Activated CD4-positive, alpha-beta T cell treated with anti-CD3 and anti-CD28 coated beads for 24 hours (primary cell): ENCODE measurements around the gene CARMIL1.

Experiments
- DNase-seq, 2 donors: peaks; one replicate each; pipeline ENCODE4 v3.0.0-alpha.2; 2020; ENCODE audit warnings: low read depth in 2 of 2

Gene CARMIL1

DNA sequence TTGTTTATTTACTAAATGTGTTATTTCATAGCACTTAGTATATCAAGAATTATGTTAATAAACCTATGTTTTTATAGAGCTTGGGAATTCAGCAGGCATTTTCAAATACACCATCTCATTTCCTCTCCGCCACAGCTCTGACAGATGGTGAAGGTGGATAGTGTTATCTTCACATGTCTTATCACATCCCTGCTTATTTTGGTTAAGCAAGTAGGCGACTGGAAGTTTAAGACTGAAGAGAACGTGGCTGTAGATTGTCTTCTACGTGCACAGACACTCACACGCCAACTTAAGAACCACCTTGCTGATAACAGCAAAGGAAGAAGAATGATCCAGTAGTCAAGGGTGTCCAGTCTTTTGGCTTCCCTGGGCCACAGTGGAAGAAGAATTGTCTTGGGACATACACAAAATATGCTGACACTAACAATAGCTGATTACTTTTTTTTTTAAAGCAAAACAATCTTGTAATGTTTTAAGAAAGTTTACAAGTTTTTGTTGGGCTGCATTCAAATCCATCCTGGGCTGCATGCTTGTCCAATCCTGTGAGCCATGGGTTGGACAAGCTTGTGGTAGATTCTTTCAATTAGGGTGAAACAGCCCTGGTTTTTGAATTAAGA, 329.5 kb downstream of the CARMIL1 start:
- no peak for DNase-seq

DNA sequence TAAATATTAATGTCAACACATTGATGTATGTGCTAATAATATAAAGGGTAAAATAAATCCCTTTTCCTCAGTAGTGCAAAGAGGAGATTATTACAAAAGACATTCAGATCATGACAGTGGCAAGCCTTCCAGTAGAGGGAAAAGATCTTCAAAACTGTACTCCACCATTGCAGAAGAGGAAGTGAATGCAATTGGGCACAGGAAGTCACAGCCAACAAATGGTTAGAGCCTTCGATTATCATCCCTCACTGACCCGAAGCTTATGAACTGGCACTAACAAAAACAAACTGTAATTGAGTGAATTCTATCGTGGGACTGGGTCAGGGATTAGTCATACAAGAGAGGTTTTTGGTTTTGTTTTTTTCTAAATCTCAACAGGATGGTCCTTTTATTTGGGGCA, 333.5 kb downstream of the CARMIL1 start:
- no peak for DNase-seq

DNA sequence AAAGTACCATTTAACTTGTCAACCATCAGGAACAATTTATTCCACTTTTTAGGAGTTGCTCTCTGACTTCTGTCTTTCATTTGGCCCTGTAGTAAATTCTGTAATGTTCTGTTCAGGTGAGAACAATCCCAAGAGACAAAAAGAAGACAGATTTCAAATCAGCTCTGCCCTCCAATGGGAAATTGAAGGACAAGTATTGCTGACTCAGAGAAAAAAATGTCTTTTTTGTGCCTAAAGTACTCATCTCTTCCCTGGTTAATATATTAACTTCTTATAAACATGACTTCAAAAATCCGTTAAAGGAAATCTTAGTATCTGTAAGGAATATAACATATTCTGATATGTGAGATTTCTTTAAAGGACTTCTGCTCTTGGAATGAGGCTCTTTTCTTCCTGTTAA, 334.2 kb downstream of the CARMIL1 start:
- no peak for DNase-seq

DNA sequence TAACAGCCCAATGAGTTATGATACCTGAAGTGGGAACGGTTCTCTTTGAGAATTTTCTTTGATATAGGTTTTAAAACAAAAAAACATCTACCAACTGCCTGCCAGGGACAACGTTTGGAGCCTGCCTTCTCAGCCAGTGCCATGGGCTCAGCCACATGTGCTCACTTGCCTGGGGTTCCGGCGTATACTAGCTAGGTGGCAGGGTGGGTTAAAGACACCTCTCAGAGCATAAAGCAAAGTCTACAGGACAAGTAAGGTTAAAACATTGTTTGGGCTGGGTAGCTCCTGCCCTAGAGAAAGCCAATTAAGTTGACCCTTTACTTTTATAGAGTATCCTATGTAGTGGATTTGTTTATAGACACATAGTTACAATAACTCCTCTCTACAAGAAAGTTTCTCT, 334.9 kb downstream of the CARMIL1 start:
- no peak for DNase-seq

DNA sequence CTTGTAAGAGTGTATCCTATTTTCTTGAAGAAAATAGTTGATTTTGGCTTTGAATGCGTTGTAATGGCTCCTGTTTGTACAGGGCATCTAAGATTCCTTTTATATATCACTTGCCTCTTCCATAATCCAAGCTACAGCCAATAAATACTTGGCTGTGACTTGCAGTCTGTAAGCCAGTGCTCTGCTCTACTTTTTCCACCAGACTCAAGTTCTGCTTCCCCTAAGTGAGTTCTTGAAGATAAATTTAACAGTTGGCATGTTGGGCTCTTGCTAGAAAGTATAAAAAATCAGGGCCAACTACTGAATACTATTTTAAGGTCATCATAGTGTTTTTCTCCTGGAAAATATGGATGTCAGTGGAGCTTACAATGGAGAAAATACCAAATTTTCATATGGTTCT, 336.3 kb downstream of the CARMIL1 start:
- no peak for DNase-seq

DNA sequence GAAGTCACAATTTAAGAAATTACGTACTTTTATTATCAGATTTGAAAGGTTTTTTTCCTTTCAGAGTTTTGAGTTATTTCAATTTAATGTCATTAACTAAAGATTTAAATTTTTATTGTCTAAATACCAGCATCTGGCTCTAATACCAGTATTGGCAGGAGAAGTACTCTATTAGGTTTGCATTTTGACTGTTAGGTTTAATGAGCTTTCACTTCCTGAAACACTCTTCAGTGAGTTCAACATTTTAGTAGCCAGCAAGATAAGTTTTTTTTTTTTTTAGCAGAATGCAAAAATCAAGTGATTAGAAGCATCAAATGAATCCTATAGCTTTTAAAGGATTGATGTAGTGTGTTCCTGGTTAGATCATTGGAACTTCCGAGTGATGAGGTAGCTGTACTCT, 338.8 kb downstream of the CARMIL1 start:
- no peak for DNase-seq

DNA sequence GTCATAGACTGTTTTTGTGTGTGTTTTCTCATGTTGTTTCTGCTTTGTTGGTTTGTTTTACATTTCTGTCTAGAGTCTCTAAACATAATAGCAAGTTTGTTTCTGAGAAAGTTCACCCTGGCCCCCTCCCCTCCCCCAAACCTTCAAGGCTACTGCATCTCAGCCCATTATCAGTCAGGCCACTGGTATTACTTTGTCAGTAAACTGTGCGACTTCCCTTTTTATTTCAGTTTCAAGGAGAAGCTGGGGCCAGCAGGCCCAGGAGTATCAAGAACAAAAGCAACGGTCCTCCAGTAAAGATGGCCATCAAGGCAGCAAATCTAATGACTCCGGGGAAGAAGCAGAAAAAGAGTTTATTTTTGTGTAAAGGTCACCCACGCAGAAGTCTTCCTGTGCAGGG, 340.0 kb downstream of the CARMIL1 start:
- no peak for DNase-seq

DNA sequence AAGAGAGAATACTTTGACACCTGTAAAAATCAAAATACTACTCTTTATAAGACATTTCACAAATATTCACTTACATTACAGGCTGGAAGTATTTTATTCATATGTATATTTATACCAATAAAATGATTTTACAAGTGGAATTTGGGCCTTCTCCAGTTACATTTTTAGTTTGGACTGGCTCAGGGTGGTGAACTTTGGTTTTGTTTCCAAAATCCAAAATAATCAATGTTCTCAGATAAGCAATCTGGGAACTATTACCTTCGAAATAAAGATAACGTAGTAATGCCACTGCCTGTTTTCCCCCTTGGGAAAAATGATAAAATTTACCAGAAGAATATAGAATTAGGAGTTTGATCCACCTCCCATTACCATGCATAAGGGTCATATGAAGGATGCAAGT, 341.2 kb downstream of the CARMIL1 start:
- no peak for DNase-seq

DNA sequence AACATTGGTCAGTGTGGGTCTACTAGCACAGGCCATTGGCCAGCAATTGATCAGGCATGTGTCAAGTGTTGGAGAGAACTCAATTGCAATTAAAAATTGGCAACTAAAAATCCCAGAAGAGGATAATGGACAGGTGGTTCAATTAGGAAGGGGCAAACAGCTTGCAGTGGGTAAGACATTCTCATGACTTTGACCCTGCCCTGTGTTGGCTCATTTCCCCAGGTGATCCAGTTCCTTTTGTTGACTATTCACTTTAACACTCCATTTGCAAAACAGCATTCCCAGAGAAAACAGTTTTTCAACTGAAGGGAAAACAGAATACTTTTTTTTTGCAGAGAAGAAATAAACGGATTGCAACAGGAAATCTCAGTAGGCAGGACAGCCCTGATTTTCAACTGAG, 343.9 kb downstream of the CARMIL1 start:
- DNase-seq: no peak

DNA sequence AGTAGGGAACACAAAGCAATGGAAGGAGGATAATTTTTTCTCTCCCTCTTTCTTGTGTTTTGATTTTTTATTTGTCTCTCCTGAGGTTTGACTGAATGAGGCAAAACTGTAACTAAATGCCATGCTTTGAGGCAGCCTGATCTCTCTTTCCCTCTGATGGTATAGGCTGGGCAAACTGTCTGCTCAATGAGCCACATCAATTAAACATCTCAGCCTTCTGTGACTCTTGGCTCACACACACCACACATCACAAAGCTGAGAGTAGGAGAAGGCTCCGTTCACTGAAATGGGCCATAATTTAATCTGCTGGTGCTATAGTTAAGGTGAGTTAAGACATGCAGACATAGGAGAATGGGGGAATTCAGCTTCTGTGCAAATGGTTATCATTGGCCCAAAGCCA, 344.7 kb downstream of the CARMIL1 start:
- DNase-seq: no peak

DNA sequence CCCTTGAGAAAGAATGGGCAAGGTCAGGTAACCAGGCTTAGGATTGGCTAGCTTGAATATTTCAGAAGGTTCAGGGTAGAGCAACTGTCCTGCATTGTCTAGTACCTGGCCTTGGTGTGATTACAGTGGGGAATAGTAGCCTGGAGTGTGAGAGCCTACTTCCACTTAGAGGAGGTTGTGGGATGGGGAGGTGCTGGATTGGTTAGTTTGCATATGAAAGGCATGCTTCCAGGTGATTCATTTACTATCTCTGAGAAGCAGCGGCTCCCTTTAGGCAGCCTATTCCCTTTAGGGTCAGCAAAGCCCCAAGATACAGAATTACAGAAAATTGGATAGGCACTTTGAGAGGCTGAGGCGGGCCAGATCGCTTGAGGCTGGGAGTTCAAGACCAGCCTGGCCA, 347.8 kb downstream of the CARMIL1 start:
- no peak for DNase-seq

DNA sequence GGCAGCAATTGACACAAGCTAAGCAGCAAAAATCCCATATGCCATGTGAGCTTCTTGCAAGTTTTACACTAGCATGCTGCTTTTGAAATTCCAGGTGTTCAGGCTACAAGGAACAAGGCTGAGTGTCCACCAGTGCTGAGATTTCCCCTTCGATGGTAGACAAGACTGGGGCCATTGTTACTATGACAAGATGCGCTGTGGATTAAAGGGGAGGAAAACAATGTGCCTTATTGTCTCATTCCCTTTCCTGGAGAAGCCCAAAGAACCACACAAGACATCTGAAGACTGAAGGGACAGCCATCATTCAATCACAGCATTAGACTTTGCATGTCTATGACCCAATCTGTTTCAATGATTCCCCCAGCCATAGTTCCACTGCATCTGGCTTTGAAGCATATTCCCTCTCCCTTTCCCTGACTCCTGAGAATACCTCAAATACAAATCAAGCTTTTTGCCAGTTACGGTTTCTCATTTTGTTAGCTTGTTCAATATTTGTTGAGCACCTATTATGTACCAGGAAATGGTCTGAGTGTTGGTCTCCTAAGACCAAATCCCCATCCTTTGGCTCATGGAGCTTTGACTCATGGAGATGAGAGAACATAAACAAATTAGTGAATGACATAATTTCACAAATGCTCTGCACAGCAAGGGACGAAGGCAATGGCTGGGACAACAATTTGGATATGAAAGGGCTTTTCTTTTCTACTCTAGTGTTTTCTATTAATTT, 349.5 kb downstream of the CARMIL1 start:
- no peak for DNase-seq

DNA sequence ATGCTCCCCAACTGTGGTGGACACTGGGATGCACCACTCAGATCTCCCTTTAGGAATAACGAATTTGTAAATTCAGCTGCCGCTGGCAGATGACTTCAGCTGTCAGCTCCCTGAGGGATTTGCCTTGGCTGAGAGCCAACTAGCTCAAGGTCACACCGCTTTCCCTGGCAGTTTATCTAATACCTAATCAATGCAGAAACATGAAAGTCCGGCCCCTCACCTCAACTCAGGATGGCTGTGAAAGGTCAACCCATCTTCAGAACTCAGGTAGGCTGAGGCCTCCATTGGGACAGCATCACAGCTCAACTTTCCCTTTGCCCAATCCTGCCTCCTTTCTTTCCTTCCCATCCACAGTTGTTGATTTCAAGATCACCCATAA, 350.0 kb downstream of the CARMIL1 start:
- DNase-seq: no peak

DNA sequence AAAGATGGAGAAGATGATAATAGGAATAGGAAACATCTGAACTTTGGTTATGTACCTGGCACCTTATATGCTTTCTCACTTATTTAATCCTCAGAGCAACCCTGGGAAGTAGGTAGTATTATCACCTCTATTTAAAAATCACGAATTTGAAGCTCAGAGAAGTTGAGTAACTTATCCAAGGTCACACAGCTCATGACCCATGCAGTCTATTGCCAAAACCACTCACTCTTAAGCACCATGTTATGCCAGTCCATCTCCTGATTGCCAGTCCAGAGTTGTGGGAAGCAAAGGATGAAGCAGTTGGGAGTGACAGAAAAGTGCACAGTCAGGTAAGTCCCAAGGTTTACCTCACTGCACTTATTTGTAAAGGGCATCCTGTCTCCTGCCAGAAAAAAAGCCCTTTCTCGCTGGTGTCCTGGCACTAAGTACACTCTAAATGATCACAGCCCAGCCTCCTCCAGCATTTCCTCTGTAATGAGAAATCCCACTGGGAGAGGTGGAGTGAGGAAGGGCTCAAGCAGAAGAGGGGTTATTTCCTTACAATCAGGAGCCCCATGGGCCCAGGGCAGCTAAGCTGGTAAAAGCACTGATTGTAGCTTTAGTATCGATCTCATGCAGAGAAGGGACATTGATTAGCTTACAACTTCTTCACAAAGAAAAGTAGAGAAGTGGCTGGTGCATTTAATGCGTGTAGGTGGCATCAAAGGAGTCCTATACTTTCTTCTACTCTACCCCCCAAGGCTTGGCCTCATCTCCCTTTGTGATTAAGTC, 351.5 kb downstream of the CARMIL1 start:
- no peak for DNase-seq

DNA sequence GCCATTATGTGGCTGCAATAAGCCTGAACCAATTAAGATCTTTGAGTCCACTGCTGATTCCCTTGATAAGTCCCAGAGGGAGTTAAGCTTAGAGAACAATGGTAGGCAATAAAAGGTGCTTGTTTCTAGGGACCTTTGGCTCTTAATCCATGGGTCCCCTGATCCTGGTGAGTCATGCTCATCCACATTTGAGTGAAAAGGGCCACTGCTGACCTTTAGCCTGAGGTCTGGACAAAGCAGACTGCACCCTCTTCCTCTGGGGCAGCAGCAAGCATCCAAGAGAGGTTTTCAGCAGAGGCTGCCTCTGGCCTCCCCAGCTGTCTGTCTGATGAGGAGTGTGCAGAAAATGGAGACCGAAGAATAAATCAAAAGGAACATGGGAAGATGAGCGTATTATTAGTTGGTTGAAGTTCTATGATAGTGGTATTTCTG, 356.7 kb downstream of the CARMIL1 start:
- DNase-seq: no peak

DNA sequence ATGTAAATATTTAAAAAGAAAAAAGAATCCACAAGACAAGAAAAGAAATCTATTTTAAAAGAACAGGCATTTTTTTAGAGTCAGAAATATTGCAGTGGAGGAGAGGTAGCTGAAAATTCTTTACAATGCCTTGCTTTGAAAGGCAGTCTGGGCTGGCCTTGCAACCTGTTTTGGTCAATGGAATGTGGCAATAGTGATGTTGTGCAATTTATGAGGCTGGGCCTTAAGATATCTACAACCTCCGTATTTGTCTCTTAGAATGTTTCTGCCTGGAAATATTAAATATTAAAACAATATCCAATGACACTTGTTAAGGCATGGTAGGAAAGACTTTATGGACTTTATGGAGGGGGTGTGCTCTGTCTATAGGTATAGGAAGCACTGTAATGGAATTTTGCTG, 358.0 kb downstream of the CARMIL1 start:
- DNase-seq: no peak

DNA sequence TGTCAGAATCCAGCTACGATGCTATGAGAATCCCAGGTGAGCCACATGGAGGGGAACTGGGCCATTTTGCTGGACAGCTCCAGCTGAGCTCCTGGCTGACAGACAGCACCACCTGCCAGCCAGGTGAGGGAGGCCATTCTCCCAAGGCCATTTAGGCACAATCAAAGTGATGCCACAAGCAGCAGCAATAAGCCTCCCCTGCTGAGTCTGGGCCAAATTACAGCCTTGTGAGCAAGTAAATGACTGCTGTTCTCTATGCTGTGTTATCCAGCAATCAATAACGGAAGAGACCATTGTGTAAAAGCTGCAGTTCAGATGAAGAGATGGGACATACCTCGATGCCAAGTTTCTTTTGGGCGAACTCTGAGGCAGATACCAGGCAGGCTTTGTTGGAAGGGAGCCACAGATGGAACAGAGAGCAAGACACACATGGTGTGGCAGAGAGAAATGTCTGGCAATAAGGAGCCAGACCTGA, 358.8 kb downstream of the CARMIL1 start:
- no peak for DNase-seq

DNA sequence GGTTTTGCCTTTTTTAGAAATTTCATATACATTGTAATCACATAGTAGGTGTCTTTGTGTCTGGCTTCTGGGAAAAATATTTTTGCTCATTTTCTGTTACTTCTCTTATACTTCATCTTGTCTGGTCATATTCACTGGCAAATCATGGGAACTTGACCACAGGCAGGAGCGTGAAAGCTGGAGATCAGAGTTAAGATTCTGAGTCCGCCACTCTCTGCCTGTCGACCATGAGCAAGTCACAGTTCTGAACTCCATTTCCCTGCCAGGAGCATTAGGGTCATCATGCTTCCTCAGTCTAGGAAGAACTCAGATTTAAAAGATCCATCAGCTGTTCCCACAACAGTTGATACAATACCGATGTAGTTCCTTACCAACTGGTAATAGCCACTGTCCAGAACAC, 360.5 kb downstream of the CARMIL1 start:
- no peak for DNase-seq

DNA sequence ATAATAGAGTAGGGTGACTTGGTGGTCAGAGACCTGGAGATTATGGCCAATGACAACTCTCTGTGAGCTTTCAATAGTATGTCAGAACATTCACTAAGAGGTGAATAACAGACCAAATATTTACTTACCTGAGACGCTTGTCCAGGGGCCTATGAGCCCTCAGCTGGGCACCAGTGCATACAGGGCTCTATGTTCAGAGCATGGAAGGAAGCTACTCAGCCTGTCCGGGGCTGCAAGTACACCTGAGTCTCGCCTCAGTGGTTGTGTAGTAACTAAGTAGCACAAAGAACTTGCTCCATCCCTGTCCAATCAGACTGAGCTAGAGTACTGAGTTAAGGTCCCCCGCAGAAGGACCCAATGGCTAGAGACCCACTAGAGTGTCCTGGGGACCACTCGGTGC, 361.3 kb downstream of the CARMIL1 start:
- DNase-seq: no peak

DNA sequence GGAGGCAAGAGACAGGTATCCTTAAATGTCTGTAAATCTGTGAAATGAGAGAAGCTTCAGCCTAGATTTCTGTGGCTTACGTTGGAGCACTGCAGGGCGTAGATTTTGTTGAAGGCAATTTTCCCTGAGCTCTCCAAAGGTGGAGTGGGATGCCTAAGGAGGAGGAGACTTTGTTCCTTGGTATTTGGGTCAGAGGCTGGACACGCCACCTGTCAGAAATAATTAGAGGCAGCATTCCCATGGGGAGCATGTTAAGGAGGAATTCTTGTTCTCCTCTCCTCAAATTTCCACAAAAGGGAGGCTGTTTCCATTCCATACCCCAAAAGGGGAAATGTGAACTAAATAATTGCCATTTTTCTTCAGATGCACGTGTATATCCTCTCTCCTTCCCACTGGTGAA, 361.7 kb downstream of the CARMIL1 start:
- no peak for DNase-seq

DNA sequence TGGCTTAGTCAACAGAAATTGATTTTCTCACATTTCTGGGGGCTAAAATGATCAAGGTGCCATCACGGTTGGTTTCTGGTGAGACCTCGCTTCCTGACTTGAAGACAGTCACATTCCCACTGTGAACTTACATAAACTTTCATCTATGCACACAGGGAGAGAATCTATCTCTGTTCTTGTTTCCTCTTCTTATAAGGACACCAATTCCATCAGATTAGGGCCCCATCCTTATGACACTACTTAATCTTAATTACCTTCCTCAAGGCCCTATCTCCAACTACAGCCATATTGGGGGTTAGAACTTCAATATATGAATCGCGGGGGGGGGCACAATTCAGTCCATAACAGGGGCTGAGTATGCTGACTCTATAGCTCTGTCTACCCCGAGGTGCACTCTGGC, 362.2 kb downstream of the CARMIL1 start:
- no peak for DNase-seq

DNA sequence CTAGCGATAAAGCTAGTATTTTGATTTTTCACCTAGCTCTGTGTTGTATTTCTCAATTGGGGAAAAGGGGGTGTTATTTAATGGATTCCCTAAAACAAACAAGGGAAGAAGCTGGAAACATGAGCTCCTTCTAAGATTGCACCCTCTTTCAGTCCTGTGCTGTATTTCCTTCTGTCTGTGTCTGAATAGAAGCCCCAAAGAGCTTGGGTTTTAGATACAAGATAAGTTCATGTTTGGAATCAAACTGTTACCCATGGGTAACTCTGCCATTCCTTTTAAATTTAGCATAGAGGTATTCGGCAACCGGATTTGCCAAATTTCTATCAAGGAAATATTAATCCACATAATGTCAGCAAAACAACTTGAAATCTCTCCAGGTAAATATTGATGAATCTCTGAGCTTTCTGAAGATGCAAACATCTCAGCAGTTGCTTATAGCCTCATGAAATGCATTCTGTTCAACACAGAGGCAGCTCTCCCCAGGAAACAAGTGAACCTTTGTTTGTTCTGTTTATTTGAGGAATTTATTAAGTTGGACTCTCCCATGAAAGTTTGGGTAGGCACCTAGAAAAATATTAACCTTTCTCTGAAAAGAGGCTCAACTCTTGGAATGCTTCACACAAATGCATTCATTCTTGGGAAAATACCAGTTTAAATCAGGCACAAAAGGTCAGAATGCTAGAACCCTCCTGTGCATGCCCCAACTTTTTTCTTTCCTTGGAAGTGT, 362.9 kb downstream of the CARMIL1 start:
- no peak for DNase-seq
